Stimulated activated effector memory CD8-positive, alpha-beta T cell treated with anti-CD3 and anti-CD28 coated beads, Interleukin-12 subunit alpha, Interleukin-12 subunit beta, amount 100 ng/mL, for 72 hours (primary cell): ENCODE data around the gene PLEKHA7.

Experiments
- ATAC-seq: fragments of 150-1000 bp; cut with Tn5 transposase; 2 replicates; pipeline ENCODE4 v1.10.0; 2021
- DNase-seq, 2 donors: peaks; one replicate each; pipeline ENCODE4 v3.0.0; 2021 to 2022; ENCODE audit warnings: low spot score in 2 of 2
- H3K27ac Mint-ChIP-seq: one replicate; pipeline ENCODE4 v1.8.0; 2022; ENCODE audit warnings: mild to moderate bottlenecking, mixed read lengths
- H3K36me3 Mint-ChIP-seq: one replicate; pipeline ENCODE4 v1.8.0; 2022; ENCODE audit warnings: mild to moderate bottlenecking, mixed read lengths
- H3K4me1 Mint-ChIP-seq: one replicate; pipeline ENCODE4 v1.8.0; 2022; ENCODE audit warnings: mixed read lengths
- H3K4me3 Mint-ChIP-seq: one replicate; pipeline ENCODE4 v1.8.0; 2022; ENCODE audit warnings: mild to moderate bottlenecking, mixed read lengths
- H3K9me3 Mint-ChIP-seq: one replicate; pipeline ENCODE4 v1.8.0; 2022; ENCODE audit warnings: mixed read lengths

The PLEKHA7 gene

GRCh38 chr11:16738193-16738946 is 275.8 kb downstream of the PLEKHA7 start, which contains the start of gene C11orf58:
C11orf58 (plus strand) TSS chr11:16738647; CDS start chr11:16738779, 132 bp downstream.
- peaks cover 25% of the 10 kb centered on the region for H3K4me1 Mint-ChIP-seq
- peak; percentile 98 for ATAC-seq
- H3K4me3 Mint-ChIP-seq: no peak within 1 kb of the TSS
- DNase-seq: peak; percentile 81 to 96
- H3K27ac Mint-ChIP-seq: no peak within 1 kb of the TSS
- no peaks in the 10 kb centered on the region for H3K9me3 Mint-ChIP-seq
- no peaks in the 10 kb centered on the region for H3K36me3 Mint-ChIP-seq

GRCh38 chr11:16737818-16738192 is 276.4 kb downstream of the PLEKHA7 start:
- no peak overlapping the region for H3K27ac Mint-ChIP-seq
- H3K4me3 Mint-ChIP-seq: no peak overlapping the region
- ATAC-seq: peak; percentile 2

More at GRCh38 chr11:16737818-16738192, 276.4 kb downstream of the PLEKHA7 start:
- DNase-seq: no peak
- Mint-ChIP-seq H3K9me3 (no peaks in the 10 kb centered on the region), H3K36me3 (no peaks in the 10 kb centered on the region), H3K4me1 (peaks cover 21% of the 10 kb centered on the region)
